HEK293 (cell line): ENCODE results near the gene MRPL36.

Source experiments
- CTCF ChIA-PET: fragments of 350-600 bp; formaldehyde crosslinking; extraction: SDS; loops from one replicate; lab custom pipeline; 2021; ENCODE audit warnings: antibody characterized with exemption; lab: Yijun Ruan, JAX
- POLR2A ChIA-PET: fragments of 300-600 bp; formaldehyde crosslinking; extraction: SDS; loops from one replicate; lab custom pipeline; 2020; ENCODE audit warnings: antibody characterized with exemption, inconsistent platforms; lab: Yijun Ruan, JAX
- H3K27ac ChIP-seq: fragments of 200-500 bp; sonication (Bioruptor generic); 2 replicates; pipeline ENCODE4 v1.5.1; 2014; ENCODE audit warnings: low read depth, low read length, control low read depth, inconsistent platforms; ENCODE audit errors: extremely low read depth
- H3K36me3 ChIP-seq, 2 experiments: fragments of 200-500 bp in 1 of 2; sonication (Bioruptor generic) in 1 of 2; 1 replicate in 1 of 2; 2 replicates in 1 of 2; pipeline ENCODE4 v1.5.1; 2014 to 2017; ENCODE audit warnings: inconsistent platforms in 2 of 2, low read length in 2 of 2; ENCODE audit not compliant: control insufficient read depth in 2 of 2, insufficient read depth in 1 of 2
- H3K4me1 ChIP-seq: fragments of 200-500 bp; sonication (Bioruptor generic); 2 replicates; pipeline ENCODE4 v1.5.1; 2014; ENCODE audit warnings: mild to moderate bottlenecking, low read length, inconsistent platforms; ENCODE audit not compliant: control insufficient read depth, insufficient read depth
- H3K4me3 ChIP-seq: 2 replicates; pipeline ENCODE4 v1.5.1; 2011; ENCODE audit warnings: low read depth, mild to moderate bottlenecking, control low read depth, low read length, moderate library complexity
- H3K9me3 ChIP-seq: fragments of 200-500 bp; sonication (Bioruptor generic); 2 replicates; pipeline ENCODE4 v1.5.1; 2014; ENCODE audit warnings: low read depth, low read length, inconsistent platforms; ENCODE audit not compliant: control insufficient read depth, insufficient read depth
- BCL11B ChIP-seq: fragments of 450-650 bp; formaldehyde crosslinking; IDR thresholded peaks from 2 replicates; pipeline ENCODE4 v1.5.1; 2016; ENCODE audit warnings: low read depth, missing biosample characterization, missing genetic modification characterization
- KLF9 ChIP-seq: fragments of 450-650 bp; formaldehyde crosslinking; IDR thresholded peaks from 2 replicates; pipeline ENCODE4 v1.5.1; 2016; ENCODE audit warnings: missing biosample characterization, missing genetic modification characterization, low read depth
- RBAK ChIP-seq: fragments of 450-650 bp; formaldehyde crosslinking; IDR thresholded peaks from 2 replicates; pipeline ENCODE4 v1.5.1; 2016; ENCODE audit warnings: missing biosample characterization, missing genetic modification characterization
- SCRT2 ChIP-seq: fragments of 450-650 bp; formaldehyde crosslinking; IDR thresholded peaks from 2 replicates; pipeline ENCODE4 v1.5.1; 2016; ENCODE audit warnings: missing biosample characterization, missing genetic modification characterization
- SETDB1 ChIP-seq: IDR thresholded peaks from one replicate; pipeline ENCODE4 v1.6.1; 2017; ENCODE audit warnings: mild to moderate bottlenecking, low read length, moderate library complexity, mixed read lengths; ENCODE audit not compliant: insufficient read length
- SP2 ChIP-seq: fragments of 450-650 bp; formaldehyde crosslinking; IDR thresholded peaks from 2 replicates; pipeline ENCODE4 v1.5.1; 2016; ENCODE audit warnings: missing biosample characterization, missing genetic modification characterization
- SP7 ChIP-seq: fragments of 450-650 bp; formaldehyde crosslinking; IDR thresholded peaks from 2 replicates; pipeline ENCODE4 v1.5.1; 2016; ENCODE audit warnings: missing biosample characterization, missing genetic modification characterization
- WT1 ChIP-seq: fragments of 450-650 bp; formaldehyde crosslinking; IDR thresholded peaks from 2 replicates; pipeline ENCODE4 v1.5.1; 2016; ENCODE audit warnings: missing biosample characterization, missing genetic modification characterization
- ZBTB1 ChIP-seq: fragments of 450-650 bp; formaldehyde crosslinking; IDR thresholded peaks from 2 replicates; pipeline ENCODE4 v1.5.1; 2016; ENCODE audit warnings: missing biosample characterization, missing genetic modification characterization
- ZNF112 ChIP-seq: fragments of 450-650 bp; formaldehyde crosslinking; IDR thresholded peaks from 2 replicates; pipeline ENCODE4 v1.5.0; 2017; ENCODE audit warnings: missing biosample characterization, missing genetic modification characterization
- ZNF169 ChIP-seq: fragments of 450-650 bp; formaldehyde crosslinking; IDR thresholded peaks from 2 replicates; pipeline ENCODE4 v1.5.1; 2016; ENCODE audit warnings: missing biosample characterization, missing genetic modification characterization
- ZNF426 ChIP-seq: fragments of 450-650 bp; formaldehyde crosslinking; IDR thresholded peaks from 2 replicates; pipeline ENCODE4 v1.5.1; 2017; ENCODE audit warnings: missing biosample characterization, missing genetic modification characterization, mild to moderate bottlenecking, inconsistent platforms, moderate library complexity
- ZNF473 ChIP-seq: fragments of 450-650 bp; formaldehyde crosslinking; IDR thresholded peaks from 2 replicates; pipeline ENCODE4 v1.5.1; 2017; ENCODE audit warnings: missing biosample characterization, missing genetic modification characterization
- ZNF600 ChIP-seq: fragments of 450-650 bp; formaldehyde crosslinking; IDR thresholded peaks from 2 replicates; pipeline ENCODE4 v1.5.1; 2016; ENCODE audit warnings: missing biosample characterization, missing genetic modification characterization
- ZNF629 ChIP-seq: fragments of 450-650 bp; formaldehyde crosslinking; IDR thresholded peaks from 2 replicates; pipeline ENCODE4 v1.5.1; 2017; ENCODE audit warnings: missing biosample characterization, missing genetic modification characterization
- ZNF654 ChIP-seq: fragments of 450-650 bp; formaldehyde crosslinking; IDR thresholded peaks from 2 replicates; pipeline ENCODE4 v1.5.1; 2016; ENCODE audit warnings: low read depth, missing biosample characterization, missing genetic modification characterization
- ZNF843 ChIP-seq: fragments of 450-650 bp; formaldehyde crosslinking; IDR thresholded peaks from 2 replicates; pipeline ENCODE4 v1.5.1; 2016; ENCODE audit warnings: missing biosample characterization, missing genetic modification characterization
- ZSCAN23 ChIP-seq: fragments of 450-650 bp; formaldehyde crosslinking; IDR thresholded peaks from 2 replicates; pipeline ENCODE4 v1.5.1; 2016; ENCODE audit warnings: missing biosample characterization, missing genetic modification characterization
- TF ChIP-seq, protein P1 (sequence below): fragments of 450-650 bp; formaldehyde crosslinking; IDR thresholded peaks from 2 replicates; pipeline ENCODE4 v1.5.1; 2017; ENCODE audit warnings: missing biosample characterization, mild to moderate bottlenecking, missing genetic modification characterization, moderate library complexity
- TF ChIP-seq, protein P2 (sequence below): fragments of 450-650 bp; formaldehyde crosslinking; IDR thresholded peaks from 2 replicates; pipeline ENCODE4 v1.5.0; 2017; ENCODE audit warnings: missing biosample characterization, missing genetic modification characterization, borderline replicate concordance
- TF ChIP-seq, protein P3 (sequence below): fragments of 450-650 bp; formaldehyde crosslinking; IDR thresholded peaks from 2 replicates; pipeline ENCODE4 v1.5.1; 2017; ENCODE audit warnings: missing biosample characterization, missing genetic modification characterization
- TF ChIP-seq, protein P4 (sequence below): fragments of 450-650 bp; formaldehyde crosslinking; IDR thresholded peaks from 2 replicates; pipeline ENCODE4 v1.5.1; 2016; ENCODE audit warnings: missing biosample characterization, missing genetic modification characterization
- TF ChIP-seq, protein P5 (sequence below): fragments of 450-650 bp; formaldehyde crosslinking; conservative IDR thresholded peaks from 2 replicates; pipeline ENCODE4 v1.5.1; 2016; ENCODE audit warnings: low read depth, missing biosample characterization, missing genetic modification characterization

The MRPL36 gene

DNA sequence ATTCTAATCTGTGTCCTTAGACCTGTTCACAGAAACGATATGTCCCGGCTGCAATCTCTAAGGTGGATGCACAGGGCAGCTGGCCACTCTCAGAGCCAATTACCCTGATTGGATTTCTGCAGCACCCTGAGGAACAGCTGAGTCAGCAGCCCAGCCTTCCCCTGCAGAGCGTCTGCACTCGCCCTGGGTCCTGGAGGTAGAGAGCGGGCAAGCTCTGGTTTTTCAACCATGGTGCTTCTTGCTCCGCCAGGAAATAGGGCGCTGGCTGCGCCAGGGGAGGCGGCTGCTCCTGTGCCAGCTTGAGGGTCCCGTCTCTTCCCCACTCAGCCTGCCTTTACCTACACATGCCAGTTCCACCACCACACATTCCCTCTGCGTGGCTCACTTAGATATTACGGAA is 20.7 kb upstream of the MRPL36 start:
- H3K36me3 ChIP-seq, result peaks cover 37 to 86% of the 10 kb centered on the region in 2 experiments
- no peaks in the 10 kb centered on the region for H3K4me1 ChIP-seq
- ChIA-PET POLR2A (no interaction called here), CTCF (interaction anchor here (0.8 to 1.8 kb wide), 2 partner anchors 57 to 350 kb away, joined by 3 to 6 read pairs; no protein-coding TSS in a partner anchor)
- TF ChIP-seq ZNF654 (tag by site-specific recombination) (no peak), WT1 (no peak), BCL11B (tag by site-specific recombination) (no peak)
- no peak overlapping the region for H3K4me3 ChIP-seq
- H3K27ac ChIP-seq, result no peak overlapping the region
- H3K9me3 ChIP-seq, result no peaks in the 10 kb centered on the region

DNA sequence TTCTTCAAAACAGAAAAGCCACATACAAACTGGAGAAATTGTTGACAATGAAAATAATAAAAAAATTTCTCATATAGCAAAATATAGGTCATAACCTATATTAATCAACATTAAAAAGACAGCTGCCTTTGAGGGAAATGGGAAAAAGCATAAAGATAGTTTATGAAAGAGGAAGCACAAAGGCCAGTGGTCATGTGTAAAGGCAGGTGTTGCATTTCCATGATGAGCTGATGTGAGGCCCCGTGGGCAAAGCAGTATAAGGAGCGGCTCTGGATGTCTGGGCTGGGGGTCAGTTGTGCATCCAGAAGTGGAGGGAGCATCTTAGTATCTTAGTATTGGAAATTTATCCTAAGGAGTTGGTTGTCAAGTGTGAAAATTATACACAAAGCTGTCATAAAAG is 19.8 kb upstream of the MRPL36 start:
- H3K27ac ChIP-seq, result no peak overlapping the region
- ChIA-PET POLR2A (no interaction called here), CTCF (interaction anchor here (0.8 to 1.8 kb wide), 2 partner anchors 56 to 351 kb away, joined by 3 to 6 read pairs; no protein-coding TSS in a partner anchor)
- TF ChIP-seq SP7 (no peak), RBAK (tag by site-specific recombination) (no peak), ZSCAN23 (tag by site-specific recombination) (no peak), SP2 (tag by site-specific recombination) (no peak), ZNF843 (no peak), ZNF473 (no peak), ZNF600 (tag by site-specific recombination) (no peak)
- TF ChIP-seq, protein P1, sequence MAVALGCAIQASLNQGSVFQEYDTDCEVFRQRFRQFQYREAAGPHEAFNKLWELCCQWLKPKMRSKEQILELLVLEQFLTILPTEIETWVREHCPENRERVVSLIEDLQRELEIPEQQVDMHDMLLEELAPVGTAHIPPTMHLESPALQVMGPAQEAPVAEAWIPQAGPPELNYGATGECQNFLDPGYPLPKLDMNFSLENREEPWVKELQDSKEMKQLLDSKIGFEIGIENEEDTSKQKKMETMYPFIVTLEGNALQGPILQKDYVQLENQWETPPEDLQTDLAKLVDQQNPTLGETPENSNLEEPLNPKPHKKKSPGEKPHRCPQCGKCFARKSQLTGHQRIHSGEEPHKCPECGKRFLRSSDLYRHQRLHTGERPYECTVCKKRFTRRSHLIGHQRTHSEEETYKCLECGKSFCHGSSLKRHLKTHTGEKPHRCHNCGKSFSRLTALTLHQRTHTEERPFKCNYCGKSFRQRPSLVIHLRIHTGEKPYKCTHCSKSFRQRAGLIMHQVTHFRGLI, result no peak
- TF ChIP-seq, protein P2, sequence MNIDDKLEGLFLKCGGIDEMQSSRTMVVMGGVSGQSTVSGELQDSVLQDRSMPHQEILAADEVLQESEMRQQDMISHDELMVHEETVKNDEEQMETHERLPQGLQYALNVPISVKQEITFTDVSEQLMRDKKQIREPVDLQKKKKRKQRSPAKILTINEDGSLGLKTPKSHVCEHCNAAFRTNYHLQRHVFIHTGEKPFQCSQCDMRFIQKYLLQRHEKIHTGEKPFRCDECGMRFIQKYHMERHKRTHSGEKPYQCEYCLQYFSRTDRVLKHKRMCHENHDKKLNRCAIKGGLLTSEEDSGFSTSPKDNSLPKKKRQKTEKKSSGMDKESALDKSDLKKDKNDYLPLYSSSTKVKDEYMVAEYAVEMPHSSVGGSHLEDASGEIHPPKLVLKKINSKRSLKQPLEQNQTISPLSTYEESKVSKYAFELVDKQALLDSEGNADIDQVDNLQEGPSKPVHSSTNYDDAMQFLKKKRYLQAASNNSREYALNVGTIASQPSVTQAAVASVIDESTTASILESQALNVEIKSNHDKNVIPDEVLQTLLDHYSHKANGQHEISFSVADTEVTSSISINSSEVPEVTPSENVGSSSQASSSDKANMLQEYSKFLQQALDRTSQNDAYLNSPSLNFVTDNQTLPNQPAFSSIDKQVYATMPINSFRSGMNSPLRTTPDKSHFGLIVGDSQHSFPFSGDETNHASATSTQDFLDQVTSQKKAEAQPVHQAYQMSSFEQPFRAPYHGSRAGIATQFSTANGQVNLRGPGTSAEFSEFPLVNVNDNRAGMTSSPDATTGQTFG (tag by site-specific recombination), result no peak
- TF ChIP-seq, protein P3, sequence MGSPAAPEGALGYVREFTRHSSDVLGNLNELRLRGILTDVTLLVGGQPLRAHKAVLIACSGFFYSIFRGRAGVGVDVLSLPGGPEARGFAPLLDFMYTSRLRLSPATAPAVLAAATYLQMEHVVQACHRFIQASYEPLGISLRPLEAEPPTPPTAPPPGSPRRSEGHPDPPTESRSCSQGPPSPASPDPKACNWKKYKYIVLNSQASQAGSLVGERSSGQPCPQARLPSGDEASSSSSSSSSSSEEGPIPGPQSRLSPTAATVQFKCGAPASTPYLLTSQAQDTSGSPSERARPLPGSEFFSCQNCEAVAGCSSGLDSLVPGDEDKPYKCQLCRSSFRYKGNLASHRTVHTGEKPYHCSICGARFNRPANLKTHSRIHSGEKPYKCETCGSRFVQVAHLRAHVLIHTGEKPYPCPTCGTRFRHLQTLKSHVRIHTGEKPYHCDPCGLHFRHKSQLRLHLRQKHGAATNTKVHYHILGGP (tag by site-specific recombination), result no peak
- H3K36me3 ChIP-seq, result peaks cover 40 to 87% of the 10 kb centered on the region in 2 experiments
- no peak overlapping the region for H3K4me3 ChIP-seq
- H3K4me1 ChIP-seq, result no peaks in the 10 kb centered on the region
- no peaks in the 10 kb centered on the region for H3K9me3 ChIP-seq

DNA sequence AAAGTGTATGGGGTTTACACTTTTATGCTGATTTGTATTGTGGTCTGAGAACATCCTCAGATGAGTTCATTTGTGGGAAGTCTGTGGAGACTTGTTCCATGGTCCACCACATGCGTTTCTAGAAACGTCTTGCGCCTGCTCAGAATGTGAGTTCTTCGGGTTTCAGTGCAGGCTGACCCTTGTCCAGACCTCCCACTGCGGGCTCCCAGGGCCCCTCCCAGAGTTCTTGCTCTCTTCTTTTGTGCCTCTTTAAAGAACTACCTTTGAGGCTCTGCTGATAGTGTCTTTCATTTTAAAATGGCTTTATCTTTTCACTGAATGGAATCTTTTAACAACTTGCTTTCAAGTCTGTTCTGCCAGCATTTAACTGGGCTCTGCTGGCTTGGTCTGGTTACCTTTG is 19.1 kb upstream of the MRPL36 start:
- Histone ChIP-seq H3K4me3 (no peak overlapping the region), H3K27ac (no peak overlapping the region), H3K36me3 (peaks cover 40 to 89% of the 10 kb centered on the region in 2 experiments), H3K9me3 (no peaks in the 10 kb centered on the region), H3K4me1 (no peaks in the 10 kb centered on the region)
- CTCF ChIA-PET, result interaction anchor here (1.8 kb wide), 1 partner anchor 55 kb away, joined by 6 read pairs; no protein-coding TSS in a partner anchor
- POLR2A ChIA-PET, result no interaction called here
- TF ChIP-seq ZNF426 (no peak), KLF9 (tag by site-specific recombination) (no peak), SCRT2 (tag by site-specific recombination) (no peak), ZNF629 (tag by site-specific recombination) (no peak), ZNF112 (tag by site-specific recombination) (no peak), ZNF169 (tag by site-specific recombination) (no peak), ZBTB1 (tag by site-specific recombination) (no peak), SETDB1 (no peak)
- TF ChIP-seq, protein P4, sequence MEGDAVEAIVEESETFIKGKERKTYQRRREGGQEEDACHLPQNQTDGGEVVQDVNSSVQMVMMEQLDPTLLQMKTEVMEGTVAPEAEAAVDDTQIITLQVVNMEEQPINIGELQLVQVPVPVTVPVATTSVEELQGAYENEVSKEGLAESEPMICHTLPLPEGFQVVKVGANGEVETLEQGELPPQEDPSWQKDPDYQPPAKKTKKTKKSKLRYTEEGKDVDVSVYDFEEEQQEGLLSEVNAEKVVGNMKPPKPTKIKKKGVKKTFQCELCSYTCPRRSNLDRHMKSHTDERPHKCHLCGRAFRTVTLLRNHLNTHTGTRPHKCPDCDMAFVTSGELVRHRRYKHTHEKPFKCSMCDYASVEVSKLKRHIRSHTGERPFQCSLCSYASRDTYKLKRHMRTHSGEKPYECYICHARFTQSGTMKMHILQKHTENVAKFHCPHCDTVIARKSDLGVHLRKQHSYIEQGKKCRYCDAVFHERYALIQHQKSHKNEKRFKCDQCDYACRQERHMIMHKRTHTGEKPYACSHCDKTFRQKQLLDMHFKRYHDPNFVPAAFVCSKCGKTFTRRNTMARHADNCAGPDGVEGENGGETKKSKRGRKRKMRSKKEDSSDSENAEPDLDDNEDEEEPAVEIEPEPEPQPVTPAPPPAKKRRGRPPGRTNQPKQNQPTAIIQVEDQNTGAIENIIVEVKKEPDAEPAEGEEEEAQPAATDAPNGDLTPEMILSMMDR, result no peak
- TF ChIP-seq, protein P5, sequence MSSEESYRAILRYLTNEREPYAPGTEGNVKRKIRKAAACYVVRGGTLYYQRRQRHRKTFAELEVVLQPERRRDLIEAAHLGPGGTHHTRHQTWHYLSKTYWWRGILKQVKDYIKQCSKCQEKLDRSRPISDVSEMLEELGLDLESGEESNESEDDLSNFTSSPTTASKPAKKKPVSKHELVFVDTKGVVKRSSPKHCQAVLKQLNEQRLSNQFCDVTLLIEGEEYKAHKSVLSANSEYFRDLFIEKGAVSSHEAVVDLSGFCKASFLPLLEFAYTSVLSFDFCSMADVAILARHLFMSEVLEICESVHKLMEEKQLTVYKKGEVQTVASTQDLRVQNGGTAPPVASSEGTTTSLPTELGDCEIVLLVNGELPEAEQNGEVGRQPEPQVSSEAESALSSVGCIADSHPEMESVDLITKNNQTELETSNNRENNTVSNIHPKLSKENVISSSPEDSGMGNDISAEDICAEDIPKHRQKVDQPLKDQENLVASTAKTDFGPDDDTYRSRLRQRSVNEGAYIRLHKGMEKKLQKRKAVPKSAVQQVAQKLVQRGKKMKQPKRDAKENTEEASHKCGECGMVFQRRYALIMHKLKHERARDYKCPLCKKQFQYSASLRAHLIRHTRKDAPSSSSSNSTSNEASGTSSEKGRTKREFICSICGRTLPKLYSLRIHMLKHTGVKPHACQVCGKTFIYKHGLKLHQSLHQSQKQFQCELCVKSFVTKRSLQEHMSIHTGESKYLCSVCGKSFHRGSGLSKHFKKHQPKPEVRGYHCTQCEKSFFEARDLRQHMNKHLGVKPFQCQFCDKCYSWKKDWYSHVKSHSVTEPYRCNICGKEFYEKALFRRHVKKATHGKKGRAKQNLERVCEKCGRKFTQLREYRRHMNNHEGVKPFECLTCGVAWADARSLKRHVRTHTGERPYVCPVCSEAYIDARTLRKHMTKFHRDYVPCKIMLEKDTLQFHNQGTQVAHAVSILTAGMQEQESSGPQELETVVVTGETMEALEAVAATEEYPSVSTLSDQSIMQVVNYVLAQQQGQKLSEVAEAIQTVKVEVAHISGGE, result no peak
